Activated CD4-positive, alpha-beta T cell treated with anti-CD3 and anti-CD28 coated beads, Interleukin-2, amount 50 U/mL, for 24 hours (primary cell): ENCODE results near the gene TK2.
"Not testable (repeated sequence)": the region's sequence is repeated elsewhere in the genome, so short reads cannot be mapped to it uniquely, and the experiment has no call there.

Experiments
- DNase-seq, 2 donors: peaks; one replicate each; pipeline ENCODE4 v3.0.0-alpha.2; 2020; ENCODE audit warnings: low read depth in 1 of 2, low spot score in 1 of 2

The TK2 gene

GRCh38 chr16:66549284-66550131, at the start of gene TK2:
TK2 (minus strand) TSS chr16:66550122; CDS start chr16:66550061, 61 bp downstream.
- DNase-seq = peak; percentile 40 to 46

- no peak for DNase-seq
These were observed 48.2 kb upstream of the TK2 start for GRCh38 chr16:66598111-66598510.

GRCh38 chr16:66596986-66597848, 47.3 kb upstream of the TK2 start:
- DNase-seq = no peak

GRCh38 chr16:66596559-66596958, 46.6 kb upstream of the TK2 start:
- DNase-seq = not testable (repeated sequence)

- DNase-seq = no peak
These were observed 44.8 kb upstream of the TK2 start for GRCh38 chr16:66594739-66595138.

GRCh38 chr16:66592814-66593213, 42.9 kb upstream of the TK2 start:
- no peak for DNase-seq

- DNase-seq = no peak
These were observed 42.3 kb upstream of the TK2 start for GRCh38 chr16:66592241-66592640.

- no peak for DNase-seq
These were observed 41.1 kb upstream of the TK2 start for GRCh38 chr16:66591018-66591417.

GRCh38 chr16:66590322-66590721, 40.4 kb upstream of the TK2 start:
- peak in 1 of 2 donors; percentile 37 for DNase-seq

- peak in 1 of 2 donors; percentile 37 for DNase-seq
These were observed 39.2 kb upstream of the TK2 start for GRCh38 chr16:66588981-66589713.

- DNase-seq = no peak
These were observed 38.1 kb upstream of the TK2 start for GRCh38 chr16:66587881-66588600.

GRCh38 chr16:66585481-66586239, 35.7 kb upstream of the TK2 start:
- DNase-seq = no peak

- DNase-seq = no peak
These were observed 31.5 kb upstream of the TK2 start for GRCh38 chr16:66581246-66581952.

- no peak for DNase-seq
These were observed 30.8 kb upstream of the TK2 start for GRCh38 chr16:66580605-66581209.

GRCh38 chr16:66578651-66579531, 29.0 kb upstream of the TK2 start, which contains the start of gene CMTM2:
CMTM2 (plus strand) TSS chr16:66579463; CDS start chr16:66579608, 145 bp downstream.
- no peak for DNase-seq

GRCh38 chr16:66576296-66576695, 26.4 kb upstream of the TK2 start:
- no peak for DNase-seq

- no peak for DNase-seq
These were observed 25.1 kb upstream of the TK2 start for GRCh38 chr16:66575060-66575459.

- no peak for DNase-seq
These were observed 24.6 kb upstream of the TK2 start for GRCh38 chr16:66574531-66574930.
